IMR-90 (cell line): ENCODE data around the gene EFHC2.

Experiments used
- BHLHE40 ChIP-seq: fragments of 150-350 bp; IDR thresholded peaks from 2 replicates; pipeline ENCODE4 v1.6.1; 2016; ENCODE audit warnings: mild to moderate bottlenecking, low read depth, low read length
- CEBPB ChIP-seq: IDR thresholded peaks from 2 replicates; pipeline ENCODE4 v1.6.1; 2012; ENCODE audit warnings: low read depth, low read length, improper control_type of control experiment
- CHD1 ChIP-seq: IDR thresholded peaks from 2 replicates; pipeline ENCODE4 v1.6.1; 2012; ENCODE audit warnings: low read depth, low read length, improper control_type of control experiment
- CTCF ChIP-seq: conservative IDR thresholded peaks from 2 replicates; pipeline ENCODE4 v1.5.1; 2012; ENCODE audit warnings: mild to moderate bottlenecking, low read depth, low read length, improper control_type of control experiment
- MAZ ChIP-seq: IDR thresholded peaks from 2 replicates; pipeline ENCODE4 v1.6.1; 2012; ENCODE audit warnings: low read depth, mild to moderate bottlenecking, low read length, improper control_type of control experiment, moderate library complexity, borderline replicate concordance
- MXI1 ChIP-seq: IDR thresholded peaks from 2 replicates; pipeline ENCODE4 v1.6.1; 2012; ENCODE audit warnings: low read depth, mild to moderate bottlenecking, low read length, moderate library complexity, borderline replicate concordance
- NFE2L2 ChIP-seq: fragments of 150-350 bp; IDR thresholded peaks from 2 replicates; pipeline ENCODE4 v1.6.1; 2016; ENCODE audit warnings: low read depth, mild to moderate bottlenecking, low read length
- POLR2A ChIP-seq: IDR thresholded peaks from 2 replicates; pipeline ENCODE4 v1.6.1; 2012; ENCODE audit warnings: mild to moderate bottlenecking, low read depth, low read length
- RAD21 ChIP-seq: IDR thresholded peaks from 2 replicates; pipeline ENCODE4 v1.6.1; 2012; ENCODE audit warnings: low read length, improper control_type of control experiment
- RCOR1 ChIP-seq: IDR thresholded peaks from 2 replicates; pipeline ENCODE4 v1.6.1; 2012; ENCODE audit warnings: mild to moderate bottlenecking, low read length, improper control_type of control experiment; ENCODE audit not compliant: insufficient replicate concordance
- SMC3 ChIP-seq: fragments of 150-350 bp; IDR thresholded peaks from 2 replicates; pipeline ENCODE4 v1.6.1; 2016; ENCODE audit warnings: low read depth, mild to moderate bottlenecking, antibody characterized with exemption, low read length, moderate library complexity

DNA sequence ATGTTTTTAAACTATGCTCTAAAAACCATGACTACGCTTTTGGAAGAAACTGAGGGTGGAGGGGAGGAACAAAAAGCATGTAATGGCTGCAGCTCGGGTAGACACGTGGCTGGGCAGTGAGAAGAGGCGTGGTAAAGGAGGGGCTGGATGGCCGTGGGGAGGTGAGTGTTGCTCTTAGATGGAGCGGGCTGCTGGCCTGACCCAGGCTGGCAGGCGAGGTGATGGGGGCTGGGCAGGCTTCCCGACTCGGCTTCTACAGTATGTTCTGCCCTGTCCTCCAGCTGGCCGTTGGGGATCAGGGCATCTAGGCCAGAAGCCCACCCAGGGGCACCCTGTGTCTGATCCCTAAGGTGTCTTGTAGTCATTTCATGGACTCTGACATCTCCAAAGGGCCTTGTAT is 60.7 kb downstream of the EFHC2 start:
- no peak for TF ChIP-seq CTCF
- TF ChIP-seq RAD21, result no peak
- TF ChIP-seq POLR2A, result no peak
- TF ChIP-seq CEBPB, result no peak
- no peak for TF ChIP-seq RCOR1
- no peak for TF ChIP-seq CHD1
- TF ChIP-seq MXI1, result no peak
- no peak for TF ChIP-seq SMC3
- no peak for TF ChIP-seq MAZ
- TF ChIP-seq NFE2L2, result no peak
- no peak for TF ChIP-seq BHLHE40
